ENCODE data around the gene SDHAF4. TPM values are rescaled to one million over a fixed set of nuclear protein-coding genes. Genes with fewer than 3 reads are reported as not detected.
"Not testable (repeated sequence)": the region's sequence is repeated elsewhere in the genome, so short reads cannot be mapped to it uniquely, and the experiment has no call there.

The SDHAF4 gene
- total RNA-seq = 9.5 TPM

DNA sequence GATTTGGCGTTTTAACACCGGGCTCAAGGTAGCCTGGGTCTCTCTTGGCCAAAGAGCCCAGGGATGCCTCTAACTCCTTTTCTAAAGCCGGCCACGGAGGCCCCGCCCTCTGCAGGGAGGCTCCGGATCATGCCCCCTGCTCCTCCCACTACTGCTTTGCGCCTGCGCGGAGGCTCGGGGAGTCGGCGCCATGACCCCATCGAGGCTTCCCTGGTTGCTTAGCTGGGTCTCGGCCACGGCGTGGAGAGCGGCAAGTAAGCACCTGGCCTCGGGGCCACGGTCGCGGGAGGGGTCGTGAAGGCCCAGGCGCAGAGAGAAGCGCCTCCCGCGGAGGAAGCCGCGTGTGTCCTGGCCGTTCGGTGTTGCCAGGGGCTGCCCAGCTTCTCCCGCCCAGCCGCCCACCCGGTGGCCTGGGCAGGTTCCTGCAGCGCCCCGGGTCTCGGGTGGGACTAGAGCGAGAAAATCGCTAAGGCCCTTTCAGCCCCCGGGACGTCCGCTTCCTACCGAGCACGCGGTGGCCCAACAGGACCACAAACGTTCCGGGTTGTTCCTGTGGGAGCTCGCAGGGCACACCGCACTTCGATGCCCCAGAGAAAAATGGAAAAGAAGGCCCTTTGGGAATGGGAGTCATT is at the start of gene SDHAF4:
TSS of gene SDHAF4 (plus strand) at position 180 of the 632 bp plus-strand sequence. CDS start at position 191, 11 bp downstream.
- DNase-seq (ENCODE audit: low spot score) = peak; percentile 91

DNA sequence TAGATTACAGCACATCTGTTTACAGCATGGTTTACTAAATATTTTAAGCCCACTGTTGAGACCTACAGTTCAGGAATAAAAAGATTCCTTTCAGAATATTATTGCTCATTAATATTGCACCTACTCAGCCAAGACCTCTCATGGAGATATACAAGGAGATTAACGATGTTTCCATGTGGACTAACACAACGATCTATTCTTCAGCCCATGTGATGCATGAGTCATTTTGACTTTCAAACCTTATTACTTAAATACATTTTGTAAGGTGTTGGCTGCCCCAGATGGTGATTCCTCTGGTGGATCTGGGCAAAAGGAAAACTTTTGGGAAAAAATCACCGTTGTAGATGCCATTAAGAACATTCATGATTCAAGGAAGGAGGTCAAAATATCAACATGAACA is 48.0 kb upstream of the SDHAF4 start:
- DNase-seq (ENCODE audit: low spot score) = no peak

DNA sequence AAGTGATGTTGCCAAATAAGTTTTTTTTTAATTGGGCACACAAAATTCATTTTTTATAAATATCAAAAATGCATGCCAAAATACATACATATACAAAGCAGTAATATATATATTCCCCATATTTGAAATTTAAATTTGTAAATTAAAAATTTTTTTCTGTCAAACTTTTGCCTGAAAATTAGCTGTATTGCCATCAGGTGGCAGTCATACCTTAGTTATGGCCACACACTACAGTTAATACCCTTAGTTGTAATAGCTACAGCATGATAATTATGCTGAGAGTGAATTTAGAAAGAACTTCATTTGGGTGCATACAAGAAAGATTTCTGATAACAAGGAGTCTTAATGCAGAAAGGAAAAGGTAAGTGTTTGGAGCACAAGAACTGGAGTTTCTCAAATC is 46.2 kb upstream of the SDHAF4 start:
- no peak for DNase-seq (ENCODE audit: low spot score)

DNA sequence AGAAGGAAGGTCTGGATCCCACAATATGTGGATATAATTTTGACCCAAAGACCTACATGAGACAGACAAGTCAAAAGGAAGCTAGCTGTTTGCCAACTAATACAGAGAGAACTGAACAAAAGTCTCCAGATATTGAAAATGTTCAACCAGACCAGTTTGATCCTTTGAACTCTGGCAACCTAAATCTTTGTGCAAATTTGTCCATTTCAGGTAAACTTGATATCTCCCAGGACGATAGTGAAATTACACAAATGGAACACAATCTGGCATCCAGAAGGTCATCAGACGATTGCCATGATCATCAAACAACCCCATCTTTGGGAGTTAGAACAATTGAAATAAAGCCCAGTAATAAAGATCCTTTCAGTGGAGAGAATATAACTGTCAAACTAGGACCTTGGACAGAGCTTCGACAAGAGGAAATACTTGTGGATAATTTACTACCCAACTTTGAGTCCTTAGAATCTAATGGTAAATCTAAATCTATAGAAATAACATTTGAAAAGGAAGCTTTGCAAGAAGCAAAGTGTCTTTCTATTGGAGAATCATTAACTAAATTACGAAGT is 41.9 kb upstream of the SDHAF4 start:
- no peak for DNase-seq (ENCODE audit: low spot score)

DNA sequence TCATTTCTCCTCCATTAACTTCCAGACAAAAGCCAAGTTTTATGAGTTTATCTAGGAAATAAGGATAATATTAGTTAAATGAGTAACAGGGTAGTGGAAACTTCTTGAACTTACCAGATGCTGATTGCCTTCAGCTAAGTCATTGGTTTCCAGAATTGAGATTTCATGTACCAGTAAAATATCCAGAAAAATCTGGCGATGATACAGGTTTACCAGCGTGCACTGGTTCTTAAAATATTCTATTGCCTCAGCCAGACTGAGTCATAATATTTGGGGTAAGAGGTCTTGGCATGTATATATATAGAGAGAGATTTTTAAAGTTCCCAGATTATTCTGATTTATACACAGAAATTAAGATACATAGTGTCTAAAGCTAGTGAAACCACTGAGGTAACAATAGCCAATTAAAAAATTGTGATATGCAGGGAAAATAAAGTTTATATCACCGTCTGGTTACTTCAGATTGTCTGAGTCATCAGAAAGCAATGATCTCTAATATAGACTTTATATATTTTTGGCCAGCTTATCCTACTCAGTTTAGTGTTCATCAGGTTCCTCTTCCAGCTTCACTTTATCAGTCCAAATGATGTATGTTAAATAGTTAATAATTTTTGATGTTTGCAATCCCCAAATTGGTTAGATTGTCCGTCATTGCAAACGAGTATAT is 39.5 kb upstream of the SDHAF4 start:
- no peak for DNase-seq (ENCODE audit: low spot score)

DNA sequence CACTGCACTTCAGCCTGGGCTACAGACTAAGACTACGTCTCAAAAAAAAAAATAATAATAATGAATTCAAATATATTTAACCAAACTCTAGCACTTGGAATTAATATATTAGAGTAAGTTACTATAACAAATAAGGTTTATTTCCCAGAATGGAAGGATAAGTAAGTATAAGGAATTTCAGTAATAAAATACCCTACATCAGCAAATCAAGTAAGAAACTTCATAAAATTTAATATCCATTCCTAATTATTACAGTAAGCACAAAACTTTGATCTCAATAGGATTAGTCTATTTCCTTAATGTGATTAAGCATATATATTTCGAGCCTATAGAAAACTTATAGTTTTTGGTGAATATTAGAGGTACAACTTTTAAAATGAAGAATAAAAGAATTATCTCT is 36.7 kb upstream of the SDHAF4 start:
- no peak for DNase-seq (ENCODE audit: low spot score)

DNA sequence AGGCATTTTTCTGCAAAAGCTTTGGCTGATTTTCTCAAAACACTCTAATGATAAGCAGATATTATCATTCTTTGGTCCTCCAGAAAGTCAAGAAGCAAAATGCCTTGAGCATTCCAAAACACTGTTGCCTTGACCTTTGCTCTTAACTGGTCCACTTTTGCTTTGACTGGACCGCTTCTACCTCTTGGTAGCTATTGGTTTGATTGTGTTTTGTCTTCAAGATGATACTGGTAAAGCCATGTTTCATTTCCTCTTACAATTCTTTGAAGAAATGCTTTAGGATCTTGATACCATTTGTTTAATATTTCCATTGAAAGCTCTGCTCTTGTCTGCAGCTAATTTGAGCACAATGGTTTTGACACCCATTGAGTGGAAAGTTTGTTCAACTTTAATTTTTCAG is 35.6 kb upstream of the SDHAF4 start:
- DNase-seq (ENCODE audit: low spot score) = no peak

DNA sequence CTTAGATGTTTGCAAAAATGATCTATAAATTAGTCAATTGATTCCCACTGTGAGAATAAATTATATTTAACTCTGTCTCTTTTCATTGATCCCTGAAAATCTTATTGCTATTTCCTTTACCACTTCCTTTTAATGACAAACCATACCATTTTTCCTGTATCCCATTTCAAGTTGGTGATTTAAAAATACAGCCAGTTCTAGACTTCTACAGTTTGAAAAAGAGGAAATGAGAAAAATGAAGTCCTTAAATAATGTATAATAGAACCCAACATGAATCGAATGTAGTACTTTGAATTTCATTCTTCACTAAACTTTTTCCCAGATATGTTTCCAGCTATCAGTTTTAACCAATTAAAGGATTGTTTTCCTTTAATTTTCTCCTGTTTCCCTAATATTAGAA is 29.5 kb upstream of the SDHAF4 start:
- DNase-seq (ENCODE audit: low spot score) = no peak

DNA sequence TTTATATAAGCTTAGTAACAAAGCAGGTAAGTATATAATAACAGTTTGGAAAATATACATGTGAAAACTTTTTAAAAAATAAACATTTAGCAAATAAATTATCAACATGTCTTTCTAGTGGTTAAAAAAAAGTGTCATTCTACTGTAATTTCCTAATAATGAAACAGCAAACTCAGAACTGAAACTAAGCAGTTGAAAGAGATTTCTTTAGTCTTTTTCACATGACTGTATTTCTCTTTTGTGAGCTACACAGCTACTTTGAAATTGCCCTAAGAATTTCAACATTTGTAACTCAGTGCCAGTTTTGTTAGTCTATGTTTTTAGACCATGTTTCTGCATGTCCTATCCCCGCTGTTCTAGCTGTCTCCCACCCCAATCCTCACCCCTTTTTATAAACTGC is 28.4 kb upstream of the SDHAF4 start:
- no peak for DNase-seq (ENCODE audit: low spot score)

DNA sequence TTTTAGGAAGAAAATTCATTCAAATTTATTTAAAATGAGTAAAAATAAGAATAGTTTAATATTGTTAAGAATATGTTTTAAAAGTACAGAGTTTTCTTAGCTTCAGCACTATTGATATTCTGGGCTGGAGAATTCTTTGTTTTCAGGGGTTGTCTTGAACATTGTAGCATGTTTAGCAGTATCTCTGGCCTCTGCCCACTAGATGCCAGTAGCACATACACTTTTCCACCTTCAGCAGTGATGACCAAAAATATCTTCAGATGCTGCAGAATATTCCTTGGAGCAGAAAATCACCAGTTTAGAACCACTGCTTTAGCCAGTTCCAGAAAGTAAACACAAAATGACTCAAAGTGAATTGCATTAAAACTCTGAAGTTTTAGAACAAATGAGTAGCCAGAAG is 19.4 kb upstream of the SDHAF4 start:
- DNase-seq (ENCODE audit: low spot score) = no peak

DNA sequence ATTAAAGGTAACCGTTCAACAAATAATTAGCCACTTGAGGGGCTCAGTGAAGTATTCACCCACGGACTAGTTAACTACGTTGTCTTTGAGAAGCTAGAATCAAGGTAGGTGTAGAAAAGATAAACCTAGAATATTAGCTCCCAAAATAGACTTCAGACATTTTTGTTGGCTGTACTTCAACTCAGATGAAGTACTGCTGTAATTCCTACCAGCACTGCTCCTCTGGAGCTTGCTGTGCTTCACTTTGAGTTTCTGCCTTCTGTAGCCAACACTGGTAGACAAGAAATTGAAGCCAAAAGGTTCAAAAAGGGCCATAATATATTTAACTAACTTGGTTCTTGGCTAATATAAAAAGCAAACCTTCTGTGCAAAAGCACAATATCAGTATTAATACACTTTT is 18.8 kb upstream of the SDHAF4 start:
- DNase-seq (ENCODE audit: low spot score) = no peak

DNA sequence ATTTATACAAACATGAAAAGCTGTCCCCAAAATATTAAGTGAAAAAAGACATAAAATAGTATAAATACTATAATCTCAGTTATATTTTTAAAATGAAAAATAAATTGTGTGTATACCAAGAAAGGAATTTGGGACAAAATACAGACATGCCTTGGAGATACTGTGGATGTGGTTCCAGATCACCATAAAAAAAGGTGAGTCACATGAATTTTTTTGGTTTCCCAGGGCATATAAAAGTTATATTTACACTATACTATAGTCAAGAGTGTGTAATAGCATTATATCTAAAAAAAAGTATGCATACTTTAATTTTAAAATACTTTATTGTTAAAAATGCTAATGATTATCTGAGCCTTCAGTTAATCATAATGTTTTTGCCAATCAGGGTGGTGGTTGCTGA is 17.4 kb upstream of the SDHAF4 start:
- no peak for DNase-seq (ENCODE audit: low spot score)

DNA sequence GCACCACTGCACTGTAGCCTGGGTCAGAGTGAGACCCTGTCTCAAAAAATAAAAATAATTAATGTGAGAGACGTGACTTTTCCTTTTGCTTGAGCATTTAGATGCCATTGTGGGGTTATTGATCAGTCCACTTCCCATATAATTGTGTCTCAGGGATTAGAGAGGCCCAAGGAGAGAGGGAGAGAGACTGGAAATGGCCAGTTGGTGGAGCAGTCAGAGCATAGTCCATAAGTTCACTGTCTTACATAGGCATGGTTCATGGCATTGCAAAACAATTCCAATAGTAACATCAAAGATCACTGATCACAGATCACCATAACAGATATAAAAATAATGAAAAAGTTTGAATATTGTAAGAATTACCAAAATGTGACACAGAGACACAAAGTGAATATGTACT is 15.2 kb upstream of the SDHAF4 start:
- no peak for DNase-seq (ENCODE audit: low spot score)

DNA sequence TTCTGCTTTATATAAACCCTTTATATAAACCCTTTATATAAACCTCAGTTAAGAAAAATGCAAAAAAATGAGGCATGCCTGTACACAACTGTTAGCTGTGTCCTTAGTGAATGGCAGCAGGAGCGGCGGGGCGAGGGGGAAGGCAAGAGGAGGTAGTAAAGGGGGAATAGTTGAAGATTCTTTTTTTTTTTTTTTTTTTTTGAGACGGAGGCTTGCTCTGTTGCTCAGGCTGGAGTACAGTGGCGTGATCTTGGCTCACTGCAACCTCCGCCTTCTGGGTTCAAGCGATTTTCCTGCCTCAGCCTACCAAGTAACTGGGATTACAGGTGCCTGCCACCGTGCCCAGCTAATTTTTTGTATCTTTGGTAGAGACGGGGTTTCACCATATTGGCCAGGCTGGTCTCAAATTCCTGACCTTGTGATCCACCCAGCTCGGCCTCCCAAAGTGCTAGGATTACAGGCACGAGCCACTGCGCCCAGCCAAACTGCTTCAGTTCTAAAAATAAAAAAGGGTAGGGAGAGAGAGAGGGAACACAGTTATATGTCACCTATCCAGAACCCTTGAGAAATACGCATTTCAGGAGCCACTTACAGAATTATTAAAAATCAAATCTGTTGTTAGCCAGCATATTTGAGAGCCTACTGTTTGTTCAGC is 14.3 kb upstream of the SDHAF4 start:
- not testable (repeated sequence) for DNase-seq (ENCODE audit: low spot score)

DNA sequence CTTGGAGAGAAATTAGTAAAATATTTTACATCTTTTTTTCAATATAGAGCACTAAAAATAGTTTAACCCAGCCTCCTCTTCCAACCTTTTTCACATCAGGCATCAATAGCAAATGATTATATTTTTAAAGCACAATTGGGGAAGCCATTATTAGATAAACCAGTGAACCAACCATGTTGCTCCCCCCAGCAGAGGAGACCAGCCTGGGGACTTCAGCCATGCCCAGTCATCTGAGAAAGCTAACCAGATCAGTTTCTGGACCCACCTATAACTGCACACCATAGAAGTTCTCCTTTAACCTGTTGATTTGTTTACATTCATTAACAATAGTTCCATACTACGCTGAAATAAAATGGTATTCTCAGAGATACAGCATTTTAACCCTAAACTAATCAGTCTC is 13.8 kb upstream of the SDHAF4 start:
- DNase-seq (ENCODE audit: low spot score) = no peak

DNA sequence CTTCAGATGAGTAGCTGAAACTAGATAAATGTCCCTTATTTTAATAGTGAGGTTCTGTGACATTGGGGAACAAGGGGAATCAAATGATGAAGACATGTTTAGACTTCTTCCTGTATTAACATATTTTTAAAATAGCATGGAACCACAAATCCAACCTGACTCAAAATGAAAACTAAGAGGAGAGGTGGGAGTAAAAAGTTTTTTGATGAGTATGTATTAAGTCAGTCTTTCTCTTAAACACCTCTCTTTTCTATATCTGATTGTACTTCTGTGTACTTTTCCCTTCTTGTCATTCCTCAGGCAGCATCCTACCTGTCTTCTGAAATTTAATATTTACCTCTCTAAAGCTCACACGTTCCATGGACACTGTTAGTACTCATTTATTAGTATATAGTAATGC is 8.7 kb upstream of the SDHAF4 start:
- DNase-seq (ENCODE audit: low spot score) = no peak

DNA sequence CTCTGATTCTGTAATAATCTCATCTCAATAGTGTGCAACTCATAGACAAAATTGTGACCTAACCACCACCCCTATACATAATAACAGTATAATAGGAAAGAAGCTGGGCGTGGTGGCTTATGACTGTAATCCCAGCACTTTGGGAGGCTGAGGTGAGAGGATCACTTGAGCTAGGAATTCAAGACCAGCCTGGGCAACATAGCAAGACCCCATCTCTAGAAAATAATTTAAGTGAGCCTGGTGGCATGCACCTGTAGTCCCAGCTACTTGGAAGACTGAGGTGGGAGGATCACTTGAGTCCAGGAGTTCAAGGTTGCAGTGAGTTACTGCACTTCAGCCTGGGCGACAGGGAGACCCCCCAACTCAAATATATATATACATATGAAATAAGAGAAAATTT is 4.3 kb upstream of the SDHAF4 start:
- DNase-seq (ENCODE audit: low spot score) = not testable (repeated sequence)

DNA sequence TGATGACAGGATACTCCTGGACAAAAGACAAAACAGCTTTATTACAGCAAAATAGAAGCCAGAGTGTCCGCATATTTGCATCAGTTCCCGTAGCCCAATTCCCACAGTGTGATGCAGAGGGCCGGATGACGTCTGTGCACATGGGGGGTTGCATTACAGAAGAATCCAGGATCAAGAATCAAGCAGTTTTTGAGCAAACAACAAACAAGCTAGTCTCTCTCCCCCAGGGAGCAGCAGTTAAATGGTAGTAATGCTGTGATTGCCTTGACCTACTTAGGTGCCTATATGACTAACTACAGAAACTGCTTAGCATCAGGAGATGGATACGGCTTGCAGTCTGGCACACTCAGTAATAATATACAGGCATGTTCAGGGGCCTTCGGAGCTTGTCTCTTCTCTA is 3.2 kb upstream of the SDHAF4 start:
- DNase-seq (ENCODE audit: low spot score) = no peak

DNA sequence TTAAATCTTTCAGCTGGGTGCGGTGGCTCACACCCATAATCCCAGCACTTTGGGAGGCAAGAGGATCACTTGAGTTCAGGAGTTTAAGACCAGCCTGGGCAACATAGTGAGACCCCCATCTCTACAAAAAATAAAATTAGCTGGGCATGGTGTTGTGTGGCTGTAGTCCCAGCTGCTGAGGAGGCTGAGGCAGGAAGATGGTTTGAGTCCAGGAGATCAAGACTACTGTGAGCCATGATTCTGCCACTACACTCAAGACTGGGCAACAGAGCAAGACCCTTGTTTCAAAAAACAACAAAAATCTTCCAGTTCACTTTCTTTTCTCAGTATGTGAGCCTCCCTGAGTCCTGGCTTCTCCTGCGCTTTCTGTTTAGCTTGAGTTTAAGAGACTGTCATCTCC is 7.9 kb downstream of the SDHAF4 start:
- no peak for DNase-seq (ENCODE audit: low spot score)

DNA sequence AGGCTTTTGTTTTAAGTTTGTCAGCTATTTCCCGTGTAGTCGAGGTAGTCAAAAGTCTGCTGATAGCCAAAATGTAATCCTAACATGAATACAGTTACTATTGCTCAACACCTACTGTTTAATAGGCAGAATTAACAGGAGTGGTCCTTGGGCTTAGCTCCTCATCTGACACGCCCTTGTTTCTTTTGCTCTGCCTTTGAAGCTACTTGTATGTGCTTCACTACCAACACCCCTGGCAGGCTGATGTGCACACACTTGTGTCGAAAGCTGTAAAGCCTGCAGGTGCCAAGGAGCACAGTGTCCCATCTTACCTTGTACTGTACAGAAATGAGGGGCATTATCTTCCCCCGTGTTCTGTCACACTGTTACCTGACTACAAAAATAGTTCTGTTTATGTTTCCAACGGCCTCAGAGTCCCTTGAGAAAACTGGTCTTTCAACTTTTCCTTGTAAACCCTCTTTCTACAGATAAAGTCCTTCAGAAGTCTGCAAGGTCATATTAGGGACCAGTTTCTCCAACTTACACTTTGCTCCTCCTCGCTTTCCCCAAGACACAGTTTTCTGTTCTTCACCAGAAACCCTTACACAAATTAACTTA is 9.3 kb downstream of the SDHAF4 start:
- DNase-seq (ENCODE audit: low spot score) = no peak

DNA sequence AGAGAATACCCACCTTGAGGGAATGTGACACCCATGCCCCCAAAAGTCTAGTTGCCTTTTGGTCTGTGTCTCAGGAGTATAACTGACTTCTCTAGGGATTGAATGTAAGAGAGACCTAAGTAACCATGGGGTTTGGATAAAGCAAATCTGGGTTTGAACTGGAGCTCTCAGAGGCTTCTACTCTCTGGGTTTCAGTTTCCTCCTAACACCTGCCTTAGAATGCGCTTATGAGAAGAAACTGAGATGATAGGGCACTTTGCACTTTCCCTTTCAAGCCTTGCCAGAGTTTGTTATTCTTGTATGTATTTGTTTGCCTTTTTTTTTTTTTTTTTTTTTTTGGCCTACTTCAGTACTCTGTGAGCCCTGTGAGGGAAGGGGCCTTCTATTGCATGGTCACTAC is 19.4 kb downstream of the SDHAF4 start:
- DNase-seq (ENCODE audit: low spot score) = no peak

DNA sequence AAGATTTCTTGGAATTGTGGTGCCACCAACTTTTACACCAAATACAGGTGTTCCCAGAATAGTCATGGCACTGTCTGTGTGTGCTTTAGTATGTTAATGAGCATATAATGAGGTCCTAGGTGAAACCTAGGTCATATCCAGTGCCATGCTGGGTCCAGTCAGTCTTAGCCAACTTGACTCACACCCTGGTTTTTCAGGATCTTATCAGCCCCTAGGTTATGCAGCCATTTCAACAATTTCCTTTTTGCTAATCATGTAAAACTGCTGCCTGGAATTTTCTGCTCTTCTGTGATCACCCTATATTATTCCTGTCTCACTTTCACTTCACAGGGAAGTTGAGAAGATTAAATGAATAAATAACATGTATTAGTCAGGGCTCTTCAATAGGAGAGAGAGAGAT is 23.7 kb downstream of the SDHAF4 start:
- no peak for DNase-seq (ENCODE audit: low spot score)
